ENCODE measurements around the gene TP53BP1. TPM values are rescaled to one million over a fixed set of nuclear protein-coding genes. Genes with fewer than 3 reads are reported as not detected.

The TP53BP1 gene
- total RNA-seq, 1 donor: 94.1 TPM

DNA sequence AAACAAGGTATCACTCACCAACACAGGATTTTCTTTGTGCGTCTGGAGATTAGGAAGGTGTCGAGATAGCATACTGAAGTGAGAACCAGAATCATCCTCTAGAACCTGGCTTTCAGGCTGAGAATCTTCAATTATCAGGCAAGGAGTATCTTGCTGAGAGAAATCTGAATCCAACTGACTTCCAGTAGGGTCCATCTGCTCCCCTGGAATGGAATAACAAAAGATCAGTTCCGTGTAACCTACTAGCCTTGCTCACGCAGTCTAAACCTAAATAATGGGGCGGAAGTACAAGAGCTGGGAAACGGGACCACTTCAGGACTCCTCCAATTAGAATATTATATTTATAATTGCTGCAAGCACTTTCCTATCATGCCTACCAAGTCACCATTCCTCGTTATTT lies 690 bp downstream of the TP53BP1 start:
- peak overlapping the region; percentile 97 for H3K4me3 ChIP-seq (ENCODE audit: low read depth, low read length)
- TF ChIP-seq, protein P1, sequence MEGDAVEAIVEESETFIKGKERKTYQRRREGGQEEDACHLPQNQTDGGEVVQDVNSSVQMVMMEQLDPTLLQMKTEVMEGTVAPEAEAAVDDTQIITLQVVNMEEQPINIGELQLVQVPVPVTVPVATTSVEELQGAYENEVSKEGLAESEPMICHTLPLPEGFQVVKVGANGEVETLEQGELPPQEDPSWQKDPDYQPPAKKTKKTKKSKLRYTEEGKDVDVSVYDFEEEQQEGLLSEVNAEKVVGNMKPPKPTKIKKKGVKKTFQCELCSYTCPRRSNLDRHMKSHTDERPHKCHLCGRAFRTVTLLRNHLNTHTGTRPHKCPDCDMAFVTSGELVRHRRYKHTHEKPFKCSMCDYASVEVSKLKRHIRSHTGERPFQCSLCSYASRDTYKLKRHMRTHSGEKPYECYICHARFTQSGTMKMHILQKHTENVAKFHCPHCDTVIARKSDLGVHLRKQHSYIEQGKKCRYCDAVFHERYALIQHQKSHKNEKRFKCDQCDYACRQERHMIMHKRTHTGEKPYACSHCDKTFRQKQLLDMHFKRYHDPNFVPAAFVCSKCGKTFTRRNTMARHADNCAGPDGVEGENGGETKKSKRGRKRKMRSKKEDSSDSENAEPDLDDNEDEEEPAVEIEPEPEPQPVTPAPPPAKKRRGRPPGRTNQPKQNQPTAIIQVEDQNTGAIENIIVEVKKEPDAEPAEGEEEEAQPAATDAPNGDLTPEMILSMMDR (IDR thresholded peaks at IDR 0.05; ENCODE audit: insufficient read depth, low read depth, low read length): no peak
- peak; percentile 21 for DNase-seq (ENCODE audit: low read depth)

DNA sequence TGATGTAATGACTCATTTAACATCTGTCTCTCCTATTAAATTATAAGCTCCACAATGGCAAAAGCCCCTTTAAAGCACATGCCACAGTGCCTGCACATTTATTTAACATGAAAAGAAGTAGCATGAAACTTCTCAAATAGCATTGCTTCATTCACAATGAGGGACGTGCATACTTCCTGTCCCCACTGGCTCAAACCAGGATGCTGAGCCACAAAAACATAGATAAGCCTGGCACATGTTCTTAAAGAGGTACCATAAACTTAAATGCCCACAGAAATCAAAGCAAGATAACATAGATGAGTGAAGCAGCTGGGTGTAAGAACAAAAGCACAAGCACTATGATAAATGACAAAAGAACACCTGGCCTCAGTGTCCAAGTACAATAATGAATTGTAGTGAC lies 3.8 kb downstream of the TP53BP1 start:
- no peak for DNase-seq (ENCODE audit: low read depth)
- TF ChIP-seq, protein P1 (IDR thresholded peaks at IDR 0.05; ENCODE audit: insufficient read depth, low read depth, low read length): no peak
- no peak overlapping the region for H3K4me3 ChIP-seq (ENCODE audit: low read depth, low read length)

DNA sequence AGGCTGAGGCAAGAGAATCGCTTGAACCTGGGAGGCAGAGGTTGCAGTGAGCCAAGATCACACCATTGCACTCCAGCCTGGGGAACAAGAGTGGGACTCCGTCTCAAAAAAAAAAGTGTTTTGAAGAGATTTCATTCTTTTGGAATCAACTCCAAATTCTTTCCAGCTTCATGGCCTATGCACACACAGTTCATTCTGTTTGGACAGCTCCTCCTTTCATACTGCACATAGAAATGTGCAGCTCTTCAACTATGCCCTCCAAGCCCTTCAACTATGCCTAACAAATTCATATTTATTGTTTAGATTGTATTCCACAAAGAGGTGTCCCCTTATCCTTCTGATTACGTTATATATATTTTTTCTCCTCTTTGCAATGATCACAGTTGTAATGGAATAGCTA lies 4.2 kb downstream of the TP53BP1 start:
- TF ChIP-seq, protein P1 (IDR thresholded peaks at IDR 0.05; ENCODE audit: insufficient read depth, low read depth, low read length): no peak
- DNase-seq (ENCODE audit: low read depth): no peak
- no peak overlapping the region for H3K4me3 ChIP-seq (ENCODE audit: low read depth, low read length)

DNA sequence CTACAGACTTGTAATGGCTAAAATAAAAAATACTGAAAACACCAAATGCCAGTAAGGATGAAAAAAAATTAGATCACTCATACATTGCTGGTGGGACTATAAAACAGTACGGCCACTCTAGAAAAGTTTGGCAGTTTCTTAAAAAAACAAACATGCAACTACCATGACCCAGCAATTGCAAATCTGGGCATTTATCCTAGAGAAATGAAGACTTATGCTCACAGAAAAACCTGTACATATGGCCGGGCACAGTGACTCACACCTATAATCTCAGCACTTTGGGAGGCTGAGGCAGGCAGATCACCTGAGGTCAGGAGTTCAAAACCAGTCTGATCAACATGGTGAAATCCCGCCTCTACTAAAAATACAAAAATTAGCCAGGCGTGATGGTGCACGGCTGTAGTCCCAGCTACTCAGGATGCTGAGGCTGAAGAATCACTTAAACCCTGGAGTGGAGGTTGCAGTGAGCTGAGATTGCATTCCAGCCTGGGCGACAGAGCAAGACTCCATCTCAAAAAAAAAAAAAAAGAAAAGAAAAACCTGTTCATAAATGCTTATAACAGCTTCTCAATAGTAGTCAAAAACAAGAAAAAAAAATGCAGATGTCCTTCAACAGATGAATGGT lies 5.6 kb downstream of the TP53BP1 start:
- no peak overlapping the region for H3K4me3 ChIP-seq (ENCODE audit: low read depth, low read length)
- DNase-seq (ENCODE audit: low read depth): no peak
- TF ChIP-seq, protein P1 (IDR thresholded peaks at IDR 0.05; ENCODE audit: insufficient read depth, low read depth, low read length): no peak

DNA sequence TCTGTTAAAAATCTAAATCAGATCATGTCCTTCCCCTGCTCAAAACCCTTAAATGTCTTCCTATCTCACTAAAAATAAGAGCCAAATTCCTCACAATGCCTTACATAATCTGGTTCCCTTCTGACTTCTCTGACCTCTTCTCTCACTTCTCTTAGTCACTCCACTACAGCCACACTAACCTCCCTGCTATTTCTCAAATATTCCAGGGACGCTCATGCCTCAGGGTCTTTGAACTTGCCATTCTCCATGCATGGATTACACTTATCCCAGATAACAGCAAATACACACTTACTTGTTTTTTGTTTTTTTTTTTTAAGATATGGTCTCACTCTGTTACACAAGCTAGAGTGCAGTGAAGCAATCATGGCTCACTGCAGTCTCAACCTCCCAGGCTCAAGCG lies 8.5 kb downstream of the TP53BP1 start:
- no peak overlapping the region for H3K4me3 ChIP-seq (ENCODE audit: low read depth, low read length)
- no peak for DNase-seq (ENCODE audit: low read depth)
- TF ChIP-seq, protein P1 (IDR thresholded peaks at IDR 0.05; ENCODE audit: insufficient read depth, low read depth, low read length): no peak

DNA sequence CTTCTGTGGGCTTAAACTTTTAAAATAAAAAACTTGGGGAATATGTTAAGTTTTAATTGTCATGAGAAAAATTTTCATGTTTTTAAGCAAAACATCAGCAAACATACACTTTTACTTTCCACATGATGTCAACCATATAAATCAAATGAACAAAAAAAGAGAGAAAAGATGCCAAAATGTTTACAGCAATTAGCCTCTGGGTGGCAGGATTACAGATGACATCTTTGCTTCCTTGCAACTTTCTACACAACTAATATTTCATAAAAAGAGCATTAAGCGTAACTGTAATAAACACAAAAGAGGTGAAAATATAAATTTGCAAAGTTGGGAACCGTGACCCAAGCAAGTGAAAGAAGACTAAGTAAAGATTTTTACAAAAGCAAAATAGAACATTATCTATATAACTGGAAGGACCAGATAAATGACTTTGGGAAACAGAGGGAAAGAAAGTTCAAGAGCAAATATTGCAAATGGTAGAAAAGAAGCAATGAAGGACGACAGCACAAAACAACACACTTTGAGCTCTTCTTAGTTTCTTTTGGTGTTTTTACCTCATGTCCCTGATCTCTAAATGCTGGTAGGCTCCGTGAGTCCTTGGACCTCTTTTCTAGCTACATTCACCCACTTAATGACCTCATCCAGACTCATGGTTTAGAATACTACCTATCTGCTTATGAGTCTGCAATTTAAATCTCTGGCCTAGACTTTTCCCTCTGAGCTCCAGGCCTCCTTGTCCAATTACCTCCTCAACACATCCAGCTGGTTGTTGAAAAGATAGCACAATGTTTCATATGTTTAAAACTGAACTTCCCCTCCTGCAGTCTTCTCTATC lies 9.4 kb downstream of the TP53BP1 start:
- peak; percentile 43 for DNase-seq (ENCODE audit: low read depth)
- TF ChIP-seq, protein P1 (IDR thresholded peaks at IDR 0.05; ENCODE audit: insufficient read depth, low read depth, low read length): peak; percentile 39
- no peak overlapping the region for H3K4me3 ChIP-seq (ENCODE audit: low read depth, low read length)

All from fibroblast of villous mesenchyme (primary cell).